AG09309 (cell line): ENCODE measurements around the gene BMF.
"Not testable (repeated sequence)": the region's sequence is repeated elsewhere in the genome, so short reads cannot be mapped to it uniquely, and the experiment has no call there.

Experiments
- DNase-seq: peaks from one replicate; pipeline ENCODE4 v3.0.0-alpha.2; 2010; ENCODE audit warnings: low read depth
- H3K4me3 ChIP-seq: 2 replicates; pipeline ENCODE4 v1.5.1; 2011; ENCODE audit warnings: mild to moderate bottlenecking, low read depth, low read length, moderate library complexity; ENCODE audit not compliant: control insufficient read depth
- TF ChIP-seq, protein P1 (sequence below): IDR thresholded peaks from 2 replicates; pipeline ENCODE4 v1.5.1; 2011; ENCODE audit warnings: mild to moderate bottlenecking, low read depth, low read length, inconsistent platforms; ENCODE audit not compliant: insufficient read depth, control insufficient read depth; ENCODE audit errors: missing control alignments

Gene BMF

DNA sequence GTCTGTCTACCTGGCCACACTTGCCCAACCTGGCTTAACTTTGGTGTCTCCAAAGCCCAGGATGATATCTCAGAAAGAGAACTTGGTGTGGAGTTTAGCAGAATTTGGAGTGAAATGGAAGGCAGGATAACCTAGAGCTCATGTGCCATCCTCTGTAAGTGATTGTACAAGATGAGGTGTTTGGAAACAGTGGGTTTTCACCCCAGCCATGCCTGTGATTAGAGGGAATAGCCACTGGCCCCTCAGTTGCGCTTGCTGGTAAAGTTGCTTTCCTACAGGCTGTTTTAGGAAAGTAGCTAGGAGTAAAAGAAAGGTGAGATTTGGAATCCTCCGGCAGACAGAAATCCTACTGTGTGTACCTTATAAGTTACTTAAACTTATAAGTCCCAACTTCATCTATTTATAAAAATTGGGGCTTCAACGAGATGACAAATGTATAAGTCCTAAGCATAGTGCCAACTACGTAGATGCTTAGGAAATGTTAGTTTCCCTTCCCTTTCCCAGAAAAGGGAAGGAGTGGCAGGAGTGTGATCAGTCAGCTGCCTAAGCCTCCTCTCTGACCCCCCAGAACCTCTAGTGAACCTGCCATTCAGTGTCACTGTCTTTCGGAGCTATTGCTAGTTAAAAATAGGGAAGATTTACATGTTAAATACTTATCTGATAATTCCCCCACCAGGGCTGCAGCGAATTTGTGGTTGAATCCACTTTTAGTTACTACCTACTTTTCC lies 13.4 kb upstream of the BMF start:
- DNase-seq: no peak
- TF ChIP-seq, protein P1, sequence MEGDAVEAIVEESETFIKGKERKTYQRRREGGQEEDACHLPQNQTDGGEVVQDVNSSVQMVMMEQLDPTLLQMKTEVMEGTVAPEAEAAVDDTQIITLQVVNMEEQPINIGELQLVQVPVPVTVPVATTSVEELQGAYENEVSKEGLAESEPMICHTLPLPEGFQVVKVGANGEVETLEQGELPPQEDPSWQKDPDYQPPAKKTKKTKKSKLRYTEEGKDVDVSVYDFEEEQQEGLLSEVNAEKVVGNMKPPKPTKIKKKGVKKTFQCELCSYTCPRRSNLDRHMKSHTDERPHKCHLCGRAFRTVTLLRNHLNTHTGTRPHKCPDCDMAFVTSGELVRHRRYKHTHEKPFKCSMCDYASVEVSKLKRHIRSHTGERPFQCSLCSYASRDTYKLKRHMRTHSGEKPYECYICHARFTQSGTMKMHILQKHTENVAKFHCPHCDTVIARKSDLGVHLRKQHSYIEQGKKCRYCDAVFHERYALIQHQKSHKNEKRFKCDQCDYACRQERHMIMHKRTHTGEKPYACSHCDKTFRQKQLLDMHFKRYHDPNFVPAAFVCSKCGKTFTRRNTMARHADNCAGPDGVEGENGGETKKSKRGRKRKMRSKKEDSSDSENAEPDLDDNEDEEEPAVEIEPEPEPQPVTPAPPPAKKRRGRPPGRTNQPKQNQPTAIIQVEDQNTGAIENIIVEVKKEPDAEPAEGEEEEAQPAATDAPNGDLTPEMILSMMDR: no peak

DNA sequence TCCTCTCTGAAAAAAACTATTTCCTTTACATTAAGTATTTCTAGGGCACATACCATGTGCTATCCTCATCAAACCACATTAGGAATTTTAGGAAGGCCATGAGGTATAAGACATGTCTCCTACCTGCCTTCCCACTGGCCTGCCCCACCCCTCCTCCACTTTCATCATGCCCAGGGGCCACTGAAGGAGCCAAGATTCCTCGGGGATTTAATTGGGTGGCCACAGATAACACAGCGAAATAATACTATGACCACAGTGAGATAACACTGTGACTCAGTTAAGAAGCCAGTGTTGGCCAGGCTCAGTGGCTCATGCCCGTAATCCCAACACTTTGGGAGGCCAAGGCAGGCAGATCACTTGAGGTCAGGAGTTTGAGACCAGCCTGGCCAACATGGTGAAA lies 9.8 kb upstream of the BMF start:
- TF ChIP-seq, protein P1: no peak
- DNase-seq: no peak

More for the DNA sequence above, 13.4 kb upstream of the BMF start:
- no peak overlapping the region for H3K4me3 ChIP-seq

DNA sequence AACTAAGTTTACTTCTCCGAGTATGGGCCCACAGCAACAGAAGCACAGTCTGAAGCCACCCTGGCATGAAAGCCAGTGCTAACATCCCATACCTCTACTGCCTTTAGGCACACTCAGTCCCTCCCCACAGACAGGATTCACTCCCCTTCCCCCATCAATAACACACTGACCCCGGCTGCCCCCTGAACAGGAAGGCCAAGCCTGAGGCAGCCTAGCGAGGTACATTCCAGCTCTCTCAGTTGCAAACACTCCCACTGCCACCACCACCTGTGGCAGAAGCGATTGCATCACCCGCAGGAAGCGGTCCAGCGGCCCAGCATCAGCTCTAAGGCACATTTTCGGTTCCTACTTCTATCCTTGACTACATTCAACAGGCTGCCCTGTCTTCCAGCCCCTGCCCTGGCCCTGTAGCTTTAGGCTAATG lies 7.0 kb upstream of the BMF start:
- no peak overlapping the region for H3K4me3 ChIP-seq
- DNase-seq: no peak
- TF ChIP-seq, protein P1: no peak

More for the DNA sequence above, 9.8 kb upstream of the BMF start:
- no peak overlapping the region for H3K4me3 ChIP-seq

DNA sequence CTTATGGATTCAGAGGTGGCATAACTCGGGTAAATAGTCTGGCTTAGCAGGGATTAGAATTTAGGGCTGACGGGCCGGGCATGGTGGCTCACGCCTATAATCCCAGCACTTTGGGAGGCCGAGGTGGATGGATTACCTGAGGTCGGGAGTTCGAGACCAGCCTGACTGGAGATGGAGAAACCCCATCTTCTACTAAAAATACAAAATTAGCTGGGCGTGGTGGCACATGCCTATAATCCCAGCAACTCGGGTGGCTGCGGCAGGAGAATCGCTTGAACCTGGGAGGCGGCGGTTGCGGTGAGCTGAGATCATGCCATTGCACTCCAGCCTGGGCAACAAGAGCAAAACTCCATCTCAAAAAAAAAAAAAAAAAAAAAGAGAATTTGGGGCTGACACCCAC lies 6.4 kb upstream of the BMF start:
- DNase-seq, H3K4me3 ChIP-seq: not testable (repeated sequence)

DNA sequence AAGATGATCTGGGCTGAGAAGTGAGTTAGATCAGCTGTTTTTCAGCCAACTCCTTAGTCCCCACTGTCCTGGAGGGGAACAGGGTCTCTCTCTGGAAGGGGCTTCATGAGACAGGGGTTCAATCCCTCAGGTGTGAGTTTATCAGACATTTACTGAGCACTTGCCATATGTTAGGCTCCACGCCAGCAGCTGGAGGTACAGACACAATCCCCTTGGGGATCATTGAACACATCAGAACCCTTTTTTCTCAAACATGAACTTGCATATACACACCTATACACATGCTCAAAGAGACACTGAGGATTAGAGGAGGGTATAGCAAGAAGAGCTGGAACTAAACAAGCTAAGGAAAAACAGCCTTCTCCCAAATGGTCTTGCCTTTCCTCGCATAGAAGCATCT lies 5.5 kb upstream of the BMF start:
- DNase-seq: no peak
- TF ChIP-seq, protein P1: no peak
- H3K4me3 ChIP-seq: no peak overlapping the region

DNA sequence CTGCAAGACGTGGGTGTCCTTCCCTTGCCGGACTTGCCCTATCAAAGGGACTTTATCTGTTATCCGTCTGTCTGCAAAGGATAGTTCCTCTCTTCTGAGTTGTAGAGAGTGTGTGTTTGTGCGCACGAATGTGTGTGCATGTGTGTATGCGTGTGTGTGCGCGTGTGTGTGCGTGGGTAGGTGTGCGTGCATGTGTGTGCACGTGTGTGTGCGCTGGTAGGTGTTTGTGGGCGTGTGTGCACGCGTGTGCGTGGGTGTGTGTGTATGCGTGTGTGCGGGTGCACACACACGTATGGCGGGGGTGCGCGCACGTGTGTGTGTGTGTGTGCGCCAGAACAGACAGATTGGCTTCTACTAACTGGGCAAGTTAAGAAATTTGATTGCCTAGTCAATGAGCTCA lies 4.1 kb upstream of the BMF start:
- TF ChIP-seq, protein P1: no peak
- DNase-seq: no peak
- H3K4me3 ChIP-seq: no peak overlapping the region

DNA sequence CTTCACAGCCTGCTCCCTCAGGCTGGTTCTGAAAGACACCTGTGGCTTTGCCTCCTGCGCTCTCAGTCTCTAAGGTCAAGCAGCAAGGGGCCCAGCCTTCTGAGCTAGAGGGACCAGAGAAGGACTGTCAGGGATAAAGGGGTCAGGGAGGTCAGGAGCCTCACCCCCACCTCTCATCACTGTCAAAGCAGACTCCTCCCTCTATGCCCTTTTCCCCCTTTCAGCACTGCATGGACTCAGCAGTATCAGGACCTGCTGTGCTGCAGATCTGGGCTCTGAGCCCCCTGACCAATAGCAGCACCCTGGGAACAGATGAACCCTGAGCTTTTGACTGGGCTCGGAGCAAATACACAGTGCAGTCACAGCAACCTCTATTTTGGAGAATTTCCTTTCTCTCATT lies 3.2 kb upstream of the BMF start:
- DNase-seq: no peak
- TF ChIP-seq, protein P1: no peak
- H3K4me3 ChIP-seq: no peak overlapping the region
